Psoas muscle (tissue), 8 donors: ENCODE results near the gene USP17L12. TPM values are rescaled to one million over a fixed set of nuclear protein-coding genes. Genes with fewer than 3 reads are reported as not detected.
"Not testable (repeated sequence)": the region's sequence is repeated elsewhere in the genome, so short reads cannot be mapped to it uniquely, and the experiment has no call there.

Experiments
- ATAC-seq, 4 donors: fragments of 200-7000 bp; cut with Tn5 transposase; one replicate each; pipeline ENCODE4 v1.9.1; 2020; ENCODE audit warnings: moderate library complexity in 3 of 4, mild to moderate bottlenecking in 2 of 4
- DNase-seq, 2 donors: peaks; one replicate each; pipeline ENCODE4 v3.0.0-alpha.2; 2020
- H3K27ac ChIP-seq: fragments of 200-600 bp; one replicate; pipeline ENCODE4 v1.8.0; 2022
- H3K27me3 ChIP-seq, 3 donors: fragments of 200-600 bp in 1 of 3; one replicate each; pipeline versions ENCODE4 v1.6.1 to v1.8.0; 2013 to 2022; ENCODE audit warnings: low read length in 2 of 3, mild to moderate bottlenecking in 2 of 3, moderate library complexity in 1 of 3; ENCODE audit not compliant: insufficient read depth in 3 of 3
- H3K36me3 ChIP-seq, 2 donors: fragments of 200-600 bp in 1 of 2; one replicate each; pipeline versions ENCODE4 v1.6.1 to v1.8.0; 2013 to 2022; ENCODE audit warnings: low read depth in 1 of 2, mild to moderate bottlenecking in 1 of 2, moderate library complexity in 1 of 2; ENCODE audit not compliant: insufficient read depth in 1 of 2
- H3K4me1 ChIP-seq: fragments of 200-600 bp; one replicate; pipeline ENCODE4 v1.8.0; 2022
- H3K4me3 ChIP-seq: fragments of 200-600 bp; one replicate; pipeline ENCODE4 v1.8.0; 2022; ENCODE audit warnings: mild to moderate bottlenecking
- H3K9me3 ChIP-seq: fragments of 200-600 bp; one replicate; pipeline ENCODE4 v1.8.0; 2022
- WGBS, 3 donors: extraction: QIAGEN DNeasy Blood & Tissue Kit; methylation state at CpG; one replicate each; pipeline versions ENCODE4 v1.1.6 to v1.1.7; 2013; 5-methylcytosine and 5-hydroxymethylcytosine counted together
- intact Hi-C, 2 donors: fragments of 100-400 bp; cut with DNase I; formaldehyde crosslinking; loops; one replicate each; pipeline versions ENCODE4 v1.11.0 to v1.14.2; 2022
- long read RNA-seq, 2 donors: library from polyadenylated mRNA; unstranded; transcript quantifications; one replicate each; pipeline ENCODE4 v2.0.0, GENCODE V29; 2021
- polyA plus RNA-seq, 3 donors: library from polyadenylated mRNA; stranded (reverse); fragments of 200-250 nt; gene quantifications; one replicate each; pipeline ENCODE4 v1.2.3, GENCODE V29; 2013
- total RNA-seq, 4 donors: library from RNA; stranded (reverse); fragmentation: NEBNext Ultra II Directional in 2 of 4; extraction: Animal tissue kit (Norgen Biotek cat#: 25700) in 2 of 4; gene quantifications; one replicate each; pipeline versions ENCODE4 v1.2.1 to v1.2.4, GENCODE V29; 2021 to 2023
- donor health status: healthy with polysubstance abuse.
- donor health status: DM: no; HTN: no; CAD: no; lungs with moderate emphysema.
- donor health status: Bipolar disorder and iron deficiency.
- donor health status: healthy.
- donor health status: DM: yes; HTN: yes; CAD: no.
- donor health status: DM: no; HTN: no; CAD: no.
- donor health status: DM: no; HTN: no; CAD: no.
- donor health status: DM: yes; HTN: yes; CAD: no.

Gene USP17L12, protein sequence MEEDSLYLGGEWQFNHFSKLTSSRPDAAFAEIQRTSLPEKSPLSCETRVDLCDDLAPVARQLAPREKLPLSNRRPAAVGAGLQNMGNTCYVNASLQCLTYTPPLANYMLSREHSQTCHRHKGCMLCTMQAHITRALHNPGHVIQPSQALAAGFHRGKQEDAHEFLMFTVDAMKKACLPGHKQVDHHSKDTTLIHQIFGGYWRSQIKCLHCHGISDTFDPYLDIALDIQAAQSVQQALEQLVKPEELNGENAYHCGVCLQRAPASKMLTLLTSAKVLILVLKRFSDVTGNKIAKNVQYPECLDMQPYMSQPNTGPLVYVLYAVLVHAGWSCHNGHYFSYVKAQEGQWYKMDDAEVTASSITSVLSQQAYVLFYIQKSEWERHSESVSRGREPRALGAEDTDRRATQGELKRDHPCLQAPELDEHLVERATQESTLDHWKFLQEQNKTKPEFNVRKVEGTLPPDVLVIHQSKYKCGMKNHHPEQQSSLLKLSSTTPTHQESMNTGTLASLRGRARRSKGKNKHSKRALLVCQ
- total RNA-seq: not detected
- polyA plus RNA-seq: not detected
- long read RNA-seq, donor 1: 0 reads
- long read RNA-seq, donor 2: 0 reads

DNA sequence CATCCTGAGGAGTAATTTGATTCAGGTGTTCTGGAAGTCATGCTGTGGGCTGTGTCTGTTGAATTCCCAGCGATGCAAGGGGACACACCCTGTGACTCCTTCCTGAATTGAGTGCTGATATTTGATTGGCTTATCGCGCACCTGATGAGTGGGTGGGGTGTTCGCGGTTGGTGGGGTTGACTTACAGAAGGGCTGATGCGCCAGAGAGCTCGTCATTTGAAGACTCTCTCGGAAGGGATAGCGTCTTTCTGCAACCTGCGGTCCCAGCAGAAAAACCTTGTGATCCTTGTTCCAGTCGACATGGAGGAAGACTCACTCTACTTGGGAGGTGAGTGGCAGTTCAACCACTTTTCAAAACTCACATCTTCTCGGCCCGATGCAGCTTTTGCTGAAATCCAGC is at the start of gene USP17L12:
TSS of gene USP17L12 (plus strand) at position 301 of the 400 bp plus-strand sequence. CDS start at position 301, 0 bp downstream.
- not testable (repeated sequence) for H3K27me3 ChIP-seq, H3K36me3 ChIP-seq

DNA sequence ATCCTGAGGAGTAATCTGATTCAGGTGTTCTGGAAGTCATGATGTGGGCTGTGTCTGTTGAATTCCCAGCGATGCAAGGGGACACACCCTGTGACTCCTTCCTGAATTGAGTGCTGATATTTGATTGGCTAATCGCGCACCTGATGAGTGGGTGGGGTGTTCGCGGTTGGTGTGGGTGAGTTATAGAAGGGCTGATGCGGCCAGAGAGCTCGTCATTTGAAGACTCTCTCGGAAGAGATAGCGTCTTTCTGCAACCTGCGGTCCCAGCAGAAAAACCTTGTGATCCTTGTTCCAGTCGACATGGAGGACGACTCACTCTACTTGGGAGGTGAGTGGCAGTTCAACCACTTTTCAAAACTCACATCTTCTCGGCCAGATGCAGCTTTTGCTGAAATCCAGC is 9.6 kb upstream of the USP17L12 start, which contains the start of gene USP17L10:
TSS of gene USP17L10 (plus strand) at position 301 of the 400 bp plus-strand sequence. CDS start at position 301, 0 bp downstream.
- 94% methylated on average over 12 of the region's 13 CpGs; no CpG with 5 or more reads in 2 of the 3 donors for WGBS, 3 donors
- DNase-seq, ATAC-seq, H3K27ac ChIP-seq, H3K4me3 ChIP-seq, H3K4me1 ChIP-seq, H3K9me3 ChIP-seq, H3K27me3 ChIP-seq, intact Hi-C loops, H3K36me3 ChIP-seq: not testable (repeated sequence)

More for the DNA sequence above, at the start of gene USP17L12:
- ATAC-seq, H3K4me1 ChIP-seq, DNase-seq, H3K4me3 ChIP-seq, H3K9me3 ChIP-seq, intact Hi-C loops, H3K27ac ChIP-seq: not testable (repeated sequence)
- WGBS, 3 donors: no CpG with 5 or more reads among the region's 13 CpGs

DNA sequence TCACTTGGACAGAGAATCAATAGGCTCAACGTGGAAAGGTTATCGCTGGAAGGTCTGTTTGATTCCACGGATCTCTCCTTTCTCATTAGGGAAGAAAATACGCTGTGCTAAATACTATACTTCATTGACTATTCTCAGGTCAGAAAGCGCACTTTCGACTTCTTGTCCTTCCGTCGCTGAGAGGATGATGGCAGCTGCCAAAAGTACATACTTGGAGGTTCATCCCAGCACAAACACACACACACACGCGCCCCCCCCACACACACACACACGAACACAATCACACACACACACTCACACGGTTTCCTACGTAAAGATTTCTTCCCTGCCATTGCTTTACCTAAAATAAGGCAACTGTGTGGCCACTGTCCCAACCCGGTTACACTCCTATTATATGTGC is 5.3 kb upstream of the USP17L12 start:
- WGBS, 3 donors: 72 to 83% (median 77%) methylated on average over 8 to 11 of the region's 14 CpGs
- H3K9me3 ChIP-seq, intact Hi-C loops: not testable (repeated sequence)

DNA sequence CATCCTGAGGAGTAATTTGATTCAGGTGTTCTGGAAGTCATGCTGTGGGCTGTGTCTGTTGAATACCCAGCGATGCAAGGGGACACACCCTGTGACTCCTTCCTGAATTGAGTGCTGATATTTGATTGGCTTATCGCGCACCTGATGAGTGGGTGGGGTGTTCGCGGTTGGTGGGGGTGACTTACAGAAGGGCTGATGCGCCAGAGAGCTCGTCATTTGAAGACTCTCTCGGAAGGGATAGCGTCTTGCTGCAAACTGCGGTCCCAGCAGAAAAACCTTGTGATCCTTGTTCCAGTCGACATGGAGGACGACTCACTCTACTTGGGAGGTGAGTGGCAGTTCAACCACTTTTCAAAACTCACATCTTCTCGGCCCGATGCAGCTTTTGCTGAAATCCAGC is 4.8 kb upstream of the USP17L12 start, which contains the start of gene USP17L11:
TSS of gene USP17L11 (plus strand) at position 301 of the 400 bp plus-strand sequence. CDS start at position 301, 0 bp downstream.
- ATAC-seq, H3K4me1 ChIP-seq, H3K27me3 ChIP-seq, intact Hi-C loops, H3K9me3 ChIP-seq, H3K27ac ChIP-seq, H3K36me3 ChIP-seq, H3K4me3 ChIP-seq, DNase-seq: not testable (repeated sequence)
- 96% methylated on average over 10 of the region's 14 CpGs; no CpG with 5 or more reads in 2 of the 3 donors for WGBS, 3 donors

More for the DNA sequence above, 5.3 kb upstream of the USP17L12 start:
- H3K4me1 ChIP-seq, H3K4me3 ChIP-seq, H3K27ac ChIP-seq, ATAC-seq, H3K36me3 ChIP-seq, H3K27me3 ChIP-seq: not testable (repeated sequence)
- DNase-seq: peak in 1 of 2 donors; percentile 4

DNA sequence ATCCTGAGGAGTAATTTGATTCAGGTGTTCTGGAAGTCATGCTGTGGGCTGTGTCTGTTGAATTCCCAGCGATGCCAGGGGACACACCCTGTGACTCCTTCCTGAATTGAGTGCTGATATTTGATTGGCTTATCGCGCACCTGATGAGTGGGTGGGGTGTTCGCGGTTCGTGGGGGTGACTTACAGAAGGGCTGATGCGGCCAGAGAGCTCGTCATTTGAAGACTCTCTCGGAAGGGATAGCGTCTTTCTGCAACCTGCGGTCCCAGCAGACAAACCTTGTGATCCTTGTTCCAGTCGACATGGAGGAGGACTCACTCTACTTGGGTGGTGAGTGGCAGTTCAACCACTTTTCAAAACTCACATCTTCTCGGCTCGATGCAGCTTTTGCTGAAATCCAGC is 4.6 kb downstream of the USP17L12 start, which contains the start of gene USP17L13:
TSS of gene USP17L13 (plus strand) at position 301 of the 400 bp plus-strand sequence. CDS start at position 301, 0 bp downstream.
- H3K36me3 ChIP-seq, H3K9me3 ChIP-seq, H3K4me3 ChIP-seq, H3K4me1 ChIP-seq, H3K27me3 ChIP-seq, intact Hi-C loops, DNase-seq, ATAC-seq, H3K27ac ChIP-seq: not testable (repeated sequence)
- no CpG with 5 or more reads among the region's 14 CpGs for WGBS, 3 donors

DNA sequence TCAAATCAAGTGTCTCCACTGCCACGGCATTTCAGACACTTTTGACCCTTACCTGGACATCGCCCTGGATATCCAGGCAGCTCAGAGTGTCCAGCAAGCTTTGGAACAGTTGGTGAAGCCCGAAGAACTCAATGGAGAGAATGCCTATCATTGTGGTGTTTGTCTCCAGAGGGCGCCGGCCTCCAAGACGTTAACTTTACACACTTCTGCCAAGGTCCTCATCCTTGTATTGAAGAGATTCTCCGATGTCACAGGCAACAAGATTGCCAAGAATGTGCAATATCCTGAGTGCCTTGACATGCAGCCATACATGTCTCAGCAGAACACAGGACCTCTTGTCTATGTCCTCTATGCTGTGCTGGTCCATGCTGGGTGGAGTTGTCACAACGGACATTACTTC is 10.3 kb downstream of the USP17L12 start:
- DNase-seq: peak in 1 of 2 donors; percentile 19

DNA sequence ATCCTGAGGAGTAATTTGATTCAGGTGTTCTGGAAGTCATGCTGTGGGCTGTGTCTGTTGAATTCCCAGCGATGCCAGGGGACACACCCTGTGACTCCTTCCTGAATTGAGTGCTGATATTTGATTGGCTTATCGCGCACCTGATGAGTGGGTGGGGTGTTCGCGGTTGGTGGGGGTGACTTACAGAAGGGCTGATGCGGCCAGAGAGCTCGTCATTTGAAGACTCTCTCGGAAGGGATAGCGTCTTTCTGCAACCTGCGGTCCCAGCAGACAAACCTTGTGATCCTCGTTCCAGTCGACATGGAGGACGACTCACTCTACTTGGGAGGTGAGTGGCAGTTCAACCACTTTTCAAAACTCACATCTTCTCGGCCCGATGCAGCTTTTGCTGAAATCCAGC is 14.1 kb downstream of the USP17L12 start, which contains the start of gene USP17L15:
TSS of gene USP17L15 (plus strand) at position 301 of the 400 bp plus-strand sequence. CDS start at position 301, 0 bp downstream.
- H3K27ac ChIP-seq, ATAC-seq, H3K27me3 ChIP-seq, H3K36me3 ChIP-seq, intact Hi-C loops, H3K9me3 ChIP-seq, H3K4me3 ChIP-seq, H3K4me1 ChIP-seq, DNase-seq: not testable (repeated sequence)
- WGBS, 3 donors: no CpG with 5 or more reads among the region's 15 CpGs

More for the DNA sequence above, 10.3 kb downstream of the USP17L12 start:
- H3K27ac ChIP-seq, H3K36me3 ChIP-seq, ATAC-seq, H3K4me1 ChIP-seq, H3K9me3 ChIP-seq, H3K4me3 ChIP-seq, H3K27me3 ChIP-seq, intact Hi-C loops: not testable (repeated sequence)
- WGBS, 3 donors: 85 to 90% (median 87%) methylated on average over 5 to 6 of the region's 8 CpGs

DNA sequence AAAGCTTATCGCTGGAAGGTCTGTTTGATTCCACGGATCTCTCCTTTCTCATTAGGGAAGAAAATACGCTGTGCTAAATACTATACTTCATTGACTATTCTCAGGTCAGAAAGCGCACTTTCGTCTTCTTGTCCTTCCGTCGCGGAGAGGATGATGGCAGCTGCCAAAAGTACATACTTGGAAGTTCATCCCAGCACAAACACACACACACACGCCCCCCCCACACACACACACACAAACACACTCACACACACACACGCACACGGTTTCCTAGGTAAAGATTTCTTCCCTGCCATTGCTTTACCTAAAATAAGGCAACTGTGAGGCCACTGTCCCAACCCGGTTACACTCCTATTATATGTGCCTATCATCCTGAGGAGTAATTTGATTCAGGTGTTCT is 18.5 kb downstream of the USP17L12 start:
- 68 to 85% (median 78%) methylated on average over 9 to 11 of the region's 12 CpGs for WGBS, 3 donors
- intact Hi-C loops: not testable (repeated sequence)

DNA sequence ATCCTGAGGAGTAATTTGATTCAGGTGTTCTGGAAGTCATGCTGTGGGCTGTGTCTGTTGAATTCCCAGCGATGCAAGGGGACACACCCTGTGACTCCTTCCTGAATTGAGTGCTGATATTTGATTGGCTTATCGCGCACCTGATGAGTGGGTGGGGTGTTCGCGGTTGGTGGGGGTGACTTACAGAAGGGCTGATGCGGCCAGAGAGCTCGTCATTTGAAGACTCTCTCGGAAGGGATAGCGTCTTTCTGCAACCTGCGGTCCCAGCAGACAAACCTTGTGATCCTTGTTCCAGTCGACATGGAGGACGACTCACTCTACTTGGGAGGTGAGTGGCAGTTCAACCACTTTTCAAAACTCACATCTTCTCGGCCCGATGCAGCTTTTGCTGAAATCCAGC is 23.6 kb downstream of the USP17L12 start, which contains the start of gene USP17L17:
TSS of gene USP17L17 (plus strand) at position 301 of the 400 bp plus-strand sequence. CDS start at position 301, 0 bp downstream.
- H3K9me3 ChIP-seq, H3K4me3 ChIP-seq, H3K27me3 ChIP-seq, ATAC-seq, H3K4me1 ChIP-seq, H3K27ac ChIP-seq, intact Hi-C loops, DNase-seq, H3K36me3 ChIP-seq: not testable (repeated sequence)
- WGBS, 3 donors: 86 to 94% (median 87%) methylated on average over 5 of the region's 14 CpGs

More for the DNA sequence above, 18.5 kb downstream of the USP17L12 start:
- H3K36me3 ChIP-seq, H3K9me3 ChIP-seq, ATAC-seq, H3K4me3 ChIP-seq, H3K27me3 ChIP-seq, H3K4me1 ChIP-seq, H3K27ac ChIP-seq: not testable (repeated sequence)
- peak in 1 of 2 donors; percentile 20 for DNase-seq

DNA sequence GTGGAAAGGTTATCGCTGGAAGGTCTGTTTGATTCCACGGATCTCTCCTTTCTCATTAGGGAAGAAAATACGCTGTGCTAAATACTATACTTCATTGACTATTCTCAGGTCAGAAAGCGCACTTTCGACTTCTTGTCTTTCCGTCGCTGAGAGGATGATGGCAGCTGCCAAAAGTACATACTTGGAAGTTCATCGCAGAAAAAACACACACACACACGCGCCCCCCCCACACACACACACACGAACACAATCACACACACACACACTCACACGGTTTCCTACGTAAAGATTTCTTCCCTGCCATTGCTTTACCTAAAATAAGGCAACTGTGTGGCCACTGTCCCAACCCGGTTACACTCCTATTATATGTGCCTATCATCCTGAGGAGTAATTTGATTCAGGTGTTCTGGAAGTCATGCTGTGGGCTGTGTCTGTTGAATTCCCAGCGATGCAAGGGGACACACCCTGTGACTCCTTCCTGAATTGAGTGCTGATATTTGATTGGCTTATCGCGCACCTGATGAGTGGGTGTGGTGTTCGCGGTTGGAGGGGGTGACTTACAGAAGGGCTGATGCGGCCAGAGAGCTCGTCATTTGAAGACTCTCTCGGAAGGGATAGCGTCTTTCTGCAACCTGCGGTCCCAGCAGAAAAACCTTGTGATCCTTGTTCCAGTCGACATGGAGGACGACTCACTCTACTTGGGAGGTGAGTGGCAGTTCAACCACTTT is 28.2 kb downstream of the USP17L12 start, which contains the start of gene USP17L18:
TSS of gene USP17L18 (plus strand) at position 678 of the 728 bp plus-strand sequence. CDS start at position 678, 0 bp downstream.
- peak in 1 of 2 donors; percentile 27 for DNase-seq
- ATAC-seq, H3K9me3 ChIP-seq, H3K4me1 ChIP-seq, intact Hi-C loops, H3K27me3 ChIP-seq, H3K4me3 ChIP-seq, H3K27ac ChIP-seq, H3K36me3 ChIP-seq: not testable (repeated sequence)
- WGBS, 3 donors: 75 to 92% (median 90%) methylated on average over 14 to 21 of the region's 26 CpGs
